Prostate gland (tissue), 2 donors: ENCODE data around the gene CXADR.

ENCODE experiments used
- POLR2A ChIP-seq: fragments of 450-650 bp; IDR thresholded peaks from one replicate; pipeline ENCODE4 v1.6.1; 2016; ENCODE audit warnings: antibody characterized with exemption, mild to moderate bottlenecking
- POLR2AphosphoS5 ChIP-seq: sonication (generic); formaldehyde crosslinking; IDR thresholded peaks from one replicate; pipeline ENCODE4 v1.6.1; 2017; ENCODE audit warnings: antibody characterized with exemption
- TF ChIP-seq, protein P1 (sequence below), 4 experiments: fragments of 200-600 bp in 2 of 4; fragments of 450-650 bp in 2 of 4; sonication (generic) in 2 of 4; IDR thresholded peaks; 1 replicate in 3 of 4; 2 replicates in 1 of 4; pipeline ENCODE4 v1.5.1; 2016 to 2019; ENCODE audit warnings: antibody characterized with exemption in 4 of 4, mild to moderate bottlenecking in 2 of 4, moderate library complexity in 2 of 4

GRCh38 chr21:17472592-17473271, 40.1 kb upstream of the CXADR start:
- TF ChIP-seq, protein P1, sequence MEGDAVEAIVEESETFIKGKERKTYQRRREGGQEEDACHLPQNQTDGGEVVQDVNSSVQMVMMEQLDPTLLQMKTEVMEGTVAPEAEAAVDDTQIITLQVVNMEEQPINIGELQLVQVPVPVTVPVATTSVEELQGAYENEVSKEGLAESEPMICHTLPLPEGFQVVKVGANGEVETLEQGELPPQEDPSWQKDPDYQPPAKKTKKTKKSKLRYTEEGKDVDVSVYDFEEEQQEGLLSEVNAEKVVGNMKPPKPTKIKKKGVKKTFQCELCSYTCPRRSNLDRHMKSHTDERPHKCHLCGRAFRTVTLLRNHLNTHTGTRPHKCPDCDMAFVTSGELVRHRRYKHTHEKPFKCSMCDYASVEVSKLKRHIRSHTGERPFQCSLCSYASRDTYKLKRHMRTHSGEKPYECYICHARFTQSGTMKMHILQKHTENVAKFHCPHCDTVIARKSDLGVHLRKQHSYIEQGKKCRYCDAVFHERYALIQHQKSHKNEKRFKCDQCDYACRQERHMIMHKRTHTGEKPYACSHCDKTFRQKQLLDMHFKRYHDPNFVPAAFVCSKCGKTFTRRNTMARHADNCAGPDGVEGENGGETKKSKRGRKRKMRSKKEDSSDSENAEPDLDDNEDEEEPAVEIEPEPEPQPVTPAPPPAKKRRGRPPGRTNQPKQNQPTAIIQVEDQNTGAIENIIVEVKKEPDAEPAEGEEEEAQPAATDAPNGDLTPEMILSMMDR (IDR thresholded peaks at IDR 0.05) = no peak
- TF ChIP-seq POLR2AphosphoS5 (no peak), POLR2A (no peak)
